Liver (tissue), 9 donors: Measurements from ENCODE around the gene CYLD. TPM values are rescaled to one million over a fixed set of nuclear protein-coding genes. Genes with fewer than 3 reads are reported as not detected.
A peak's percentile ranks its signal among the peaks of the same experiment; 100 is the strongest.

Source experiments
- DNase-seq: peaks from one replicate; pipeline ENCODE4 v3.0.0-alpha.2; 2017; ENCODE audit warnings: low spot score
- H3K27ac ChIP-seq, 2 donors: one replicate each; pipeline ENCODE4 v1.7.0; 2013; ENCODE audit warnings: inconsistent platforms in 2 of 2, low read length in 2 of 2, control low read depth in 1 of 2, low read depth in 1 of 2, mild to moderate bottlenecking in 1 of 2
- H3K27me3 ChIP-seq, 4 donors: one replicate each; pipeline versions ENCODE4 v1.6.1 to v1.7.0; 2013; ENCODE audit warnings: low read length in 3 of 4, inconsistent platforms in 1 of 4, mild to moderate bottlenecking in 1 of 4, moderate library complexity in 1 of 4; ENCODE audit not compliant: control insufficient read depth in 4 of 4, insufficient read depth in 4 of 4
- H3K36me3 ChIP-seq, 4 donors: one replicate each; pipeline versions ENCODE4 v1.6.1 to v1.7.0; 2013; ENCODE audit warnings: low read length in 3 of 4, mild to moderate bottlenecking in 3 of 4, low read depth in 1 of 4, moderate library complexity in 1 of 4; ENCODE audit not compliant: control insufficient read depth in 4 of 4, insufficient read depth in 3 of 4
- H3K4me1 ChIP-seq, 4 donors: one replicate each; pipeline versions ENCODE4 v1.6.1 to v1.7.0; 2013; ENCODE audit warnings: low read length in 3 of 4, mild to moderate bottlenecking in 3 of 4, moderate library complexity in 1 of 4; ENCODE audit not compliant: control insufficient read depth in 4 of 4, insufficient read depth in 4 of 4
- H3K4me3 ChIP-seq, 3 donors: one replicate each; pipeline versions ENCODE4 v1.6.1 to v1.7.0; 2013; ENCODE audit warnings: low read length in 3 of 3, control low read depth in 1 of 3, low read depth in 1 of 3, mild to moderate bottlenecking in 1 of 3
- H3K9ac ChIP-seq, 2 donors: one replicate each; pipeline ENCODE4 v1.7.0; 2013; ENCODE audit warnings: low read length in 2 of 2, mild to moderate bottlenecking in 2 of 2, moderate library complexity in 2 of 2, control low read depth in 1 of 2, low read depth in 1 of 2
- H3K9me3 ChIP-seq, 4 donors: one replicate each; pipeline versions ENCODE4 v1.6.1 to v1.7.0; 2013; ENCODE audit warnings: low read length in 3 of 4; ENCODE audit not compliant: control insufficient read depth in 4 of 4
- ATF3 ChIP-seq: IDR thresholded peaks from 2 replicates; pipeline ENCODE4 v1.6.1; 2016; ENCODE audit warnings: antibody characterized with exemption
- CTCF ChIP-seq: fragments of 150-350 bp; IDR thresholded peaks from 2 replicates; pipeline ENCODE4 v1.5.1; 2017; ENCODE audit warnings: improper control_type of control experiment, low read depth, low read length; ENCODE audit not compliant: missing input control
- EGR1 ChIP-seq, 2 donors: IDR thresholded peaks; 2 replicates each; pipeline ENCODE4 v1.6.1; 2016 to 2018; ENCODE audit warnings: antibody characterized with exemption in 2 of 2, low read depth in 2 of 2
- FOXA1 ChIP-seq: IDR thresholded peaks from 2 replicates; pipeline ENCODE4 v1.6.1; 2016; ENCODE audit warnings: antibody characterized with exemption
- FOXA2 ChIP-seq: IDR thresholded peaks from 2 replicates; pipeline ENCODE4 v1.6.1; 2016; ENCODE audit warnings: antibody characterized with exemption
- GABPA ChIP-seq, 2 donors: IDR thresholded peaks in 1 of 2; conservative IDR thresholded peaks in 1 of 2; 2 replicates each; pipeline ENCODE4 v1.6.1; 2016; ENCODE audit warnings: antibody characterized with exemption in 2 of 2, mild to moderate bottlenecking in 1 of 2, moderate library complexity in 1 of 2
- HNF4A ChIP-seq, 2 donors: conservative IDR thresholded peaks; 2 replicates each; pipeline ENCODE4 v1.6.1; 2016; ENCODE audit warnings: antibody characterized with exemption in 2 of 2, mild to moderate bottlenecking in 2 of 2
- HNF4G ChIP-seq: IDR thresholded peaks from 2 replicates; pipeline ENCODE4 v1.6.1; 2016; ENCODE audit warnings: antibody characterized with exemption
- JUND ChIP-seq, 2 donors: IDR thresholded peaks; 2 replicates each; pipeline ENCODE4 v1.6.1; 2016; ENCODE audit warnings: antibody characterized with exemption in 2 of 2
- MAX ChIP-seq: IDR thresholded peaks from 2 replicates; pipeline ENCODE4 v1.6.1; 2016; ENCODE audit warnings: antibody characterized with exemption
- NR2F2 ChIP-seq: IDR thresholded peaks from 2 replicates; pipeline ENCODE4 v1.6.1; 2016; ENCODE audit warnings: antibody characterized with exemption
- RAD21 ChIP-seq, 2 donors: IDR thresholded peaks; 2 replicates each; pipeline ENCODE4 v1.6.1; 2016; ENCODE audit warnings: antibody characterized with exemption in 2 of 2, mild to moderate bottlenecking in 2 of 2
- RXRA ChIP-seq, 2 donors: IDR thresholded peaks; 2 replicates each; pipeline ENCODE4 v1.6.1; 2017 to 2018; ENCODE audit warnings: antibody characterized with exemption in 2 of 2, mild to moderate bottlenecking in 1 of 2
- SP1 ChIP-seq: IDR thresholded peaks from 2 replicates; pipeline ENCODE4 v1.6.1; 2018; ENCODE audit warnings: antibody characterized with exemption, mild to moderate bottlenecking
- TAF1 ChIP-seq: conservative IDR thresholded peaks from 2 replicates; pipeline ENCODE4 v1.6.1; 2016; ENCODE audit warnings: antibody characterized with exemption, mild to moderate bottlenecking
- YY1 ChIP-seq: IDR thresholded peaks from 2 replicates; pipeline ENCODE4 v1.6.1; 2016; ENCODE audit warnings: antibody characterized with exemption, mild to moderate bottlenecking
- WGBS: extraction: QIAGEN DNeasy Blood & Tissue Kit; methylation state at CpG from one replicate; pipeline ENCODE4 v1.1.7; 2013; 5-methylcytosine and 5-hydroxymethylcytosine counted together
- polyA plus RNA-seq, 2 donors: library from polyadenylated mRNA; stranded (reverse) in 1 of 2; unstranded in 1 of 2; fragments of 200-250 nt in 1 of 2; fragments of >200 nt in 1 of 2; fragmentation: Nextera tagmentation in 1 of 2; extraction: Ambion mirVana in 1 of 2; gene quantifications; one replicate each; pipeline versions ENCODE4 v1.2.1 to v1.2.3, GENCODE V29; 2013 to 2015
- total RNA-seq, 2 donors: library from RNA; depleted of rRNA; stranded (reverse); fragments of >200 nt; gene quantifications; one replicate each; pipeline ENCODE4 v1.2.3, GENCODE V29; 2014
- TF ChIP-seq, protein P1 (sequence below): IDR thresholded peaks from 2 replicates; pipeline ENCODE4 v1.6.1; 2016; ENCODE audit warnings: antibody characterized with exemption, mild to moderate bottlenecking
- TF ChIP-seq, protein P2 (sequence below): IDR thresholded peaks from 2 replicates; pipeline ENCODE4 v1.6.1; 2016; ENCODE audit warnings: antibody characterized with exemption
- donor health status: healthy.
- donor health status: healthy.
- donor health status: healthy.
- donor health status: healthy.
- donor health status: healthy.

Gene CYLD
- total and polyA plus RNA-seq, 4 donors: 8.2 to 42.7 (median 13.8) TPM

DNA sequence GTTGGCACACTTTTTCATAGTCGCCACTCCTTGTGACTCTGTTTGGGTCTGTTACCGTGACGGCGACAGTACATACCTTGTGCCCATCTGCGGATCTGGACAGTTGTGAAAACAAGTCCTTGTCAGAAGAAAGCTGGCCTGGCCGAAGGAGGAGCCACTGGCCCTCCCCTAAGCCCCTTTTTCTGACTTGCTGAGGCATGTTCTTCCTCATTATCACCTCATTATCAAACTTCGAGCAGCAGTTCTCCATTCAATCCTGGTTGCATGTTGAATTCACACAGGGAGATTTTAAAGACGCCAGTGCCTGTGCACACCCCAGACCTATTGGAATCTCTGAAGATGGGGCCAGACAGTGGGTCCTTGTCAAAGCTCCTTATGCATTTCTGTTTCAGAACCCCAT lies 61.1 kb downstream of the CYLD start:
- Histone ChIP-seq H3K4me1 (peaks cover 0 to 17% (median 8%) of the 10 kb centered on the region in 4 donors), H3K9ac (no peak overlapping the region), H3K4me3 (no peak overlapping the region), H3K27ac (no peak overlapping the region), H3K27me3 (no peaks in the 10 kb centered on the region), H3K9me3 (no peaks in the 10 kb centered on the region), H3K36me3 (peaks cover 2 to 11% (median 7%) of the 10 kb centered on the region in 4 donors)
- DNase-seq: no peak
- no peak for TF ChIP-seq TAF1
- no peak for TF ChIP-seq FOXA2
- 91% methylated on average over 8 of the region's 8 CpGs for WGBS

- H3K27ac ChIP-seq: no peak overlapping the region
- H3K27me3 ChIP-seq: no peaks in the 10 kb centered on the region
- H3K36me3 ChIP-seq: peaks cover 0 to 5% (median under 1%) of the 10 kb centered on the region in 4 donors
- WGBS: 73% methylated on average over 10 of the region's 10 CpGs
- TF ChIP-seq HNF4G (peak; percentile 44), FOXA1 (no peak), HNF4A (conservative IDR thresholded peaks at IDR 0.05) (peak; percentile 48 to 86), ATF3 (no peak), SP1 (peak; percentile 39), JUND (IDR thresholded peaks at IDR 0.05) (no peak), EGR1 (IDR thresholded peaks at IDR 0.05; ENCODE audit: low read depth in 2 of 2) (no peak), CTCF (no peak), RXRA (IDR thresholded peaks at IDR 0.05) (peak in 1 of 2 donors; percentile 33), NR2F2 (no peak), YY1 (no peak), FOXA2 (no peak), GABPA (IDR thresholded peaks at IDR 0.05 in 1 of 2, conservative IDR thresholded peaks at IDR 0.05 in 1 of 2) (no peak), MAX (no peak), RAD21 (IDR thresholded peaks at IDR 0.05) (no peak), TAF1 (no peak)
- TF ChIP-seq, protein P1, sequence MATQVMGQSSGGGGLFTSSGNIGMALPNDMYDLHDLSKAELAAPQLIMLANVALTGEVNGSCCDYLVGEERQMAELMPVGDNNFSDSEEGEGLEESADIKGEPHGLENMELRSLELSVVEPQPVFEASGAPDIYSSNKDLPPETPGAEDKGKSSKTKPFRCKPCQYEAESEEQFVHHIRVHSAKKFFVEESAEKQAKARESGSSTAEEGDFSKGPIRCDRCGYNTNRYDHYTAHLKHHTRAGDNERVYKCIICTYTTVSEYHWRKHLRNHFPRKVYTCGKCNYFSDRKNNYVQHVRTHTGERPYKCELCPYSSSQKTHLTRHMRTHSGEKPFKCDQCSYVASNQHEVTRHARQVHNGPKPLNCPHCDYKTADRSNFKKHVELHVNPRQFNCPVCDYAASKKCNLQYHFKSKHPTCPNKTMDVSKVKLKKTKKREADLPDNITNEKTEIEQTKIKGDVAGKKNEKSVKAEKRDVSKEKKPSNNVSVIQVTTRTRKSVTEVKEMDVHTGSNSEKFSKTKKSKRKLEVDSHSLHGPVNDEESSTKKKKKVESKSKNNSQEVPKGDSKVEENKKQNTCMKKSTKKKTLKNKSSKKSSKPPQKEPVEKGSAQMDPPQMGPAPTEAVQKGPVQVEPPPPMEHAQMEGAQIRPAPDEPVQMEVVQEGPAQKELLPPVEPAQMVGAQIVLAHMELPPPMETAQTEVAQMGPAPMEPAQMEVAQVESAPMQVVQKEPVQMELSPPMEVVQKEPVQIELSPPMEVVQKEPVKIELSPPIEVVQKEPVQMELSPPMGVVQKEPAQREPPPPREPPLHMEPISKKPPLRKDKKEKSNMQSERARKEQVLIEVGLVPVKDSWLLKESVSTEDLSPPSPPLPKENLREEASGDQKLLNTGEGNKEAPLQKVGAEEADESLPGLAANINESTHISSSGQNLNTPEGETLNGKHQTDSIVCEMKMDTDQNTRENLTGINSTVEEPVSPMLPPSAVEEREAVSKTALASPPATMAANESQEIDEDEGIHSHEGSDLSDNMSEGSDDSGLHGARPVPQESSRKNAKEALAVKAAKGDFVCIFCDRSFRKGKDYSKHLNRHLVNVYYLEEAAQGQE: no peak
- TF ChIP-seq, protein P2, sequence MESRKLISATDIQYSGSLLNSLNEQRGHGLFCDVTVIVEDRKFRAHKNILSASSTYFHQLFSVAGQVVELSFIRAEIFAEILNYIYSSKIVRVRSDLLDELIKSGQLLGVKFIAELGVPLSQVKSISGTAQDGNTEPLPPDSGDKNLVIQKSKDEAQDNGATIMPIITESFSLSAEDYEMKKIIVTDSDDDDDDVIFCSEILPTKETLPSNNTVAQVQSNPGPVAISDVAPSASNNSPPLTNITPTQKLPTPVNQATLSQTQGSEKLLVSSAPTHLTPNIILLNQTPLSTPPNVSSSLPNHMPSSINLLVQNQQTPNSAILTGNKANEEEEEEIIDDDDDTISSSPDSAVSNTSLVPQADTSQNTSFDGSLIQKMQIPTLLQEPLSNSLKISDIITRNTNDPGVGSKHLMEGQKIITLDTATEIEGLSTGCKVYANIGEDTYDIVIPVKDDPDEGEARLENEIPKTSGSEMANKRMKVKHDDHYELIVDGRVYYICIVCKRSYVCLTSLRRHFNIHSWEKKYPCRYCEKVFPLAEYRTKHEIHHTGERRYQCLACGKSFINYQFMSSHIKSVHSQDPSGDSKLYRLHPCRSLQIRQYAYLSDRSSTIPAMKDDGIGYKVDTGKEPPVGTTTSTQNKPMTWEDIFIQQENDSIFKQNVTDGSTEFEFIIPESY: no peak
- DNase-seq: peak; percentile 44
- peaks cover 0 to 17% (median 8%) of the 10 kb centered on the region in 4 donors for H3K4me1 ChIP-seq
- no peak overlapping the region for H3K4me3 ChIP-seq
- no peak overlapping the region for H3K9ac ChIP-seq
- H3K9me3 ChIP-seq: no peaks in the 10 kb centered on the region
Measured at GRCh38 chr16:50804290-50804907, 62.5 kb downstream of the CYLD start.
